ENCODE results near the gene DACT3. TPM values are rescaled to one million over a fixed set of nuclear protein-coding genes. Genes with fewer than 3 reads are reported as not detected.

Gene DACT3
- total RNA-seq, 1 donor from 2014 or later: 104 TPM

DNA sequence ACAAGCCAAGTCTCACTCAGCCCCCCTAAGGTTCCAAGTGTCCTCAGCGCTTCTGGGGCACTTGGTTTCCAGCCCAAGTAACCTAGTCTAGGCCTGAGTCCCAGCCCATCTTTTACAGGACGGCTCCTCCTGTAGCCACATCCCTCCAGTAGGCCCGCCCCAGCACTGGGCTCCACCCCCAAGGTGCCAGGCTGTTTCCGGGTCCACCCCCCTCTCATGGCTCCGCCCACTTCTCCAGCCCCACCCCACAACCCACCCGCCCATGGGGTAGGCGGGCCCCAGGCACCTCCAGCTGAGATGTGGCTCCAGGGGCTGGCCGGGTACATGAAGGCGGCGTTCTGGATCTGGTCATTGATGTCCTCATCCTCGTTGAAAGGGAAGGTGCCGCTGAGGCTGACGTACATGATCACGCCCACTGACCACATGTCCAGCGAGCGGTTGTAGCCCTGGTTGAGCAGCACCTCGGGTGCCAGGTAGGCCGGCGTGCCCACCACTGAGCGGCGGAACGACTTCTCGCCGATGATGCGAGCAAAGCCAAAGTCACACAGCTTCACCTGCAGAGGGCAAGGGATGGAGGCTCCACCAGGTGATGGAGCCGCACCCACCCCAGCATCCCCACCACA lies 17.2 kb upstream of the DACT3 start:
- Histone ChIP-seq H3K4me1 (no peaks in the 10 kb centered on the region), H3K27me3 (no peaks in the 10 kb centered on the region), H3K36me3 (peaks cover 64 to 90% of the 10 kb centered on the region in 2 donors), H3K27ac (no peak overlapping the region), H3K4me3 (no peak overlapping the region), H3K9me3 (no peaks in the 10 kb centered on the region)
- DNase-seq (ENCODE audit: low spot score in 2 of 2): no peak
- TF ChIP-seq, protein P1, sequence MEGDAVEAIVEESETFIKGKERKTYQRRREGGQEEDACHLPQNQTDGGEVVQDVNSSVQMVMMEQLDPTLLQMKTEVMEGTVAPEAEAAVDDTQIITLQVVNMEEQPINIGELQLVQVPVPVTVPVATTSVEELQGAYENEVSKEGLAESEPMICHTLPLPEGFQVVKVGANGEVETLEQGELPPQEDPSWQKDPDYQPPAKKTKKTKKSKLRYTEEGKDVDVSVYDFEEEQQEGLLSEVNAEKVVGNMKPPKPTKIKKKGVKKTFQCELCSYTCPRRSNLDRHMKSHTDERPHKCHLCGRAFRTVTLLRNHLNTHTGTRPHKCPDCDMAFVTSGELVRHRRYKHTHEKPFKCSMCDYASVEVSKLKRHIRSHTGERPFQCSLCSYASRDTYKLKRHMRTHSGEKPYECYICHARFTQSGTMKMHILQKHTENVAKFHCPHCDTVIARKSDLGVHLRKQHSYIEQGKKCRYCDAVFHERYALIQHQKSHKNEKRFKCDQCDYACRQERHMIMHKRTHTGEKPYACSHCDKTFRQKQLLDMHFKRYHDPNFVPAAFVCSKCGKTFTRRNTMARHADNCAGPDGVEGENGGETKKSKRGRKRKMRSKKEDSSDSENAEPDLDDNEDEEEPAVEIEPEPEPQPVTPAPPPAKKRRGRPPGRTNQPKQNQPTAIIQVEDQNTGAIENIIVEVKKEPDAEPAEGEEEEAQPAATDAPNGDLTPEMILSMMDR (IDR thresholded peaks at IDR 0.05): no peak
- intact Hi-C loops (cut with DNase I): no loop called here

DNA sequence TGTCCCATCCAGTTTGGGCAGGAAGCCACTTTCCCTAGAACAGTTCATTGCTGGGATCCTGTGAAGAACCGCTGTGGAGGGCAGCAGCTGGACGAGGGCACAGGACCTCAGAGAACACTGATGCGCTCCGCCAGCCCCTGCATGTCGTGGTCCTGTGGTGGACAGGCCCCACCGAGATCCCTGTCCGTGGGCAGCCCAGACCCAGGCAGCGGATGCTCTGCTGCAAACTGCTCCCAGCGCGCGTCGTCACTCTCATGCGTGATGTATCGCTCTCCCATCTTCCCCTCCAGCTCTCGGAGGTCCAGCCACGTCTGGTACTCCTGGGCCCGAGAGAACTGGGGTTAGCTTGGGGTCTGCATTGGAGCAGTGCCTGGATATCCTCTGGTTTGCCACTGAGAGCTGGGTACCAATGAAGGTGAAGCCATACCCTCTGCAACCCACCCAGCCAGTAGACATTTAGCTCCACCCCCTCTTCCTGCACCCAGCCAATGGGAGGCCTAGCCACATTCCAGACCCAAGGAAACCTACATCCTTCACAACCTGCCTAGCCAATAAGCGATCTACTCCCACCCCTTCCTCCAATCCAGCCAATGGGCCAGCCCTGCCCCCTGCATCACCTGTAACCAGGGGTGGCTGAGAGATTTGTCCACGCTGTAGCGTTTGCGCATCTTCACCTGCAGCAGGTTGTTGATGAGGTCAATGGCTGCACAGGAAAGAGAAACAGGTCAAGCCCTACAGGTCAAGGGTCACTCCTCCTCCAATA lies 13.6 kb upstream of the DACT3 start:
- intact Hi-C loops (cut with DNase I): no loop called here
- no peak for DNase-seq (ENCODE audit: low spot score in 2 of 2)
- H3K4me1 ChIP-seq: no peaks in the 10 kb centered on the region
- no peaks in the 10 kb centered on the region for H3K27me3 ChIP-seq
- no peak overlapping the region for H3K27ac ChIP-seq
- no peak overlapping the region for H3K4me3 ChIP-seq
- H3K36me3 ChIP-seq: peaks cover 40 to 56% of the 10 kb centered on the region in 2 donors
- no peaks in the 10 kb centered on the region for H3K9me3 ChIP-seq
- TF ChIP-seq, protein P1 (IDR thresholded peaks at IDR 0.05): no peak

DNA sequence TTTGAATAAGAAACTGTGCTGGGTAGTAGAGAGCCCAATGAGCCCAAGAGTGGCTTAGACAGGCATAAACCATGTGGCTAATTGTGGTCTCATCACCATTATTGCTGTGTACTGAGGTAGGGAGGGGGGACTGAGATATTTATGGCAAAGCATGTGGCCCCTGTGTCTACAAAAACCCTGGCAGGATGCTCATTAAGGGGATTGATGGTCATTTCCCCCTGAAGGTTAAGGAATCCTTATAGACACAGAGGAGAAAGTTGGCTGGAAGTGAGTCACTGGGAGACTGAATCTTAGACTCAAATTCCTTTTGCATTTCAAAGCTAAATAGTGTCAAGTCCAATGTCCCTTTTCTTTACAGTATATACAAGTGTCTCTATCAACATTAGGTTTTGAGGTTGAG lies 9.8 kb upstream of the DACT3 start:
- H3K36me3 ChIP-seq: peaks cover 14 to 23% of the 10 kb centered on the region in 2 donors
- no peaks in the 10 kb centered on the region for H3K9me3 ChIP-seq
- no peaks in the 10 kb centered on the region for H3K4me1 ChIP-seq
- TF ChIP-seq, protein P1 (IDR thresholded peaks at IDR 0.05): no peak
- no peak overlapping the region for H3K4me3 ChIP-seq
- intact Hi-C loops (cut with DNase I): no loop called here
- DNase-seq (ENCODE audit: low spot score in 2 of 2): no peak
- H3K27me3 ChIP-seq: no peaks in the 10 kb centered on the region
- H3K27ac ChIP-seq: no peak overlapping the region

DNA sequence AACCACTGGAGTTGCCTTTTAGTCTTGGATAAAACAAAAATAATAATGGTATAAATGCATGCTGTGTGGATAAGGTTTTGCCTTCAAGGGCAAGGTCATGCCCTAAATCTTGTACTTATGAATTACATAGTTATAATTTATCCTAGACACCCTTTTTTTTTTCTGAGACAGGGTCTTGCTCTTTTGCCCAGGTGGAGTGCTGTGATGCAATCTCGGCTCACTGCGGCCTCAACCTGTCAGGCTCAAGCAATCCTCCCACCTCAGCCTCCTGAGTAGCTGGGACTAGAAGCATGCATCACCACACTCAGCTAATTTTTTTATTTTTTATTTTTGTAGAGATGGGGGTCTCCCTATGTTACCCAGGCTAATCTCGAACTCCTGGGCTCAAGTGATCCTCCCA lies 7.7 kb upstream of the DACT3 start:
- intact Hi-C loops (cut with DNase I): no loop called here
- no peak overlapping the region for H3K27ac ChIP-seq
- H3K4me1 ChIP-seq: no peaks in the 10 kb centered on the region
- peaks cover 5 to 9% of the 10 kb centered on the region in 2 donors for H3K36me3 ChIP-seq
- TF ChIP-seq, protein P1 (IDR thresholded peaks at IDR 0.05): no peak
- no peaks in the 10 kb centered on the region for H3K9me3 ChIP-seq
- no peak overlapping the region for H3K4me3 ChIP-seq
- H3K27me3 ChIP-seq: no peaks in the 10 kb centered on the region
- DNase-seq (ENCODE audit: low spot score in 2 of 2): no peak

DNA sequence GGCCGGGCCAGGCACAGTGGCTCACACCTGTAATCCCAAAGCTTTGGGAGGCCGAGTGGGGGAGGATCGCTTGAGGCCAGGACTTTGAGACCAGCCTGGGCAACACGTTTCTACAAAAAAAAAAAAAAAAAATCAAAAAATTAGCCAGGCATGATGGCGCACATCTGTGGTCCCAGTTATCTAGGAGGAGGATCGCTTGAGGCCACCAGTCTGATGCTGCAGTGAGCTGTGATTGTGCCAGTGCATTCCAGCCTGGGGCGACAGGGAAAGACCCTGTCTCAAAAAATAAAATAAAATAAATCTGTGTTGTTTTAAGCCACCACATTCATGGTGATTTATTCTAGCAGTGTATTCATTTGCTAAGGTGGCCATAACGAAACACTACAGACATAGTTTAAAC lies 4.1 kb upstream of the DACT3 start:
- Histone ChIP-seq H3K27ac (no peak overlapping the region), H3K27me3 (no peaks in the 10 kb centered on the region), H3K4me1 (peaks cover 4% of the 10 kb centered on the region in 2 donors), H3K4me3 (no peak overlapping the region), H3K9me3 (no peaks in the 10 kb centered on the region), H3K36me3 (no peaks in the 10 kb centered on the region)
- no peak for DNase-seq (ENCODE audit: low spot score in 2 of 2)
- TF ChIP-seq, protein P1 (IDR thresholded peaks at IDR 0.05): no peak
- intact Hi-C loops (cut with DNase I): no loop called here

All from ascending aorta (tissue), 2 donors.